ENCODE data around the gene AZU1.
"Not testable (repeated sequence)": the region's sequence is repeated elsewhere in the genome, so short reads cannot be mapped to it uniquely, and the experiment has no call there.

DNA sequence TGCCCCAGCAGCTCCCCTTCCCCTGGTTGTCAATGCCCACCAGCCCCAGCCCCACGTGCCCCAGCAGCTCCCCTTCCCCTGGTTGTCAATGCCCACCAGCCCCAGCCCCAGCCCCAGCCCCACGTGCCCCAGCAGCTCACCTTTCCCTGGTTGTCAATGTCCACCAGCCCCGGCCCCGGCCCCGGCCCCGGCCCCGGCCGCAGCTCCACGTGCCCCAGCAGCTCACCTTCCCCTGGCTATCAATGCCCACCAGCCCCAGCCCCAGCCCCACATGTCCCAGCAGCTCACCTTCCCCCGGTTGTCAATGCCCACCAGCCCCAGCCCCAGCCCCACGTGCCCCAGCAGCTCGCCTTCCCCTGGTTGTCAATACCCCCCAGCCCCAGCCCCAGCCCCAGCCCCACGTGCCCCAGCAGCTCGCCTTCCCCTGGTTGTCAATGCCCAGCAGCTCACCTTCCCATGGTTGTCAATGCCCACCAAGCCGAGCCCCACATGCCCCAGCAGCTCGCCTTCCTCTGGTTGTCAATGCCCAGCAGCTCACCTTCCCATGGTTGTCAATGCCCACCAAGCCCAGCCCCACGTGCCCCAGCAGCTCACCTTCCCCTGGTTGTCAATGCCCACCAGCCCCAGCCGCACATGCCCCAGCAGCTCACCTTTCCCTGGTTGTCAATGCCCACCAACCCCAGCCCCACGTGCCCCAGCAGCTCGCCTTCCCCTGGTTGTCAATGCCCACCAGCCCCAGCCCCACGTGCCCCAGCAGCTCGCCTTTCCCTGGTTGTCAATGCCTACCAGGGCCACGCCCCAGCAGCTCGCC, 51.3 kb downstream of the AZU1 start:
- TF ChIP-seq, protein P1, sequence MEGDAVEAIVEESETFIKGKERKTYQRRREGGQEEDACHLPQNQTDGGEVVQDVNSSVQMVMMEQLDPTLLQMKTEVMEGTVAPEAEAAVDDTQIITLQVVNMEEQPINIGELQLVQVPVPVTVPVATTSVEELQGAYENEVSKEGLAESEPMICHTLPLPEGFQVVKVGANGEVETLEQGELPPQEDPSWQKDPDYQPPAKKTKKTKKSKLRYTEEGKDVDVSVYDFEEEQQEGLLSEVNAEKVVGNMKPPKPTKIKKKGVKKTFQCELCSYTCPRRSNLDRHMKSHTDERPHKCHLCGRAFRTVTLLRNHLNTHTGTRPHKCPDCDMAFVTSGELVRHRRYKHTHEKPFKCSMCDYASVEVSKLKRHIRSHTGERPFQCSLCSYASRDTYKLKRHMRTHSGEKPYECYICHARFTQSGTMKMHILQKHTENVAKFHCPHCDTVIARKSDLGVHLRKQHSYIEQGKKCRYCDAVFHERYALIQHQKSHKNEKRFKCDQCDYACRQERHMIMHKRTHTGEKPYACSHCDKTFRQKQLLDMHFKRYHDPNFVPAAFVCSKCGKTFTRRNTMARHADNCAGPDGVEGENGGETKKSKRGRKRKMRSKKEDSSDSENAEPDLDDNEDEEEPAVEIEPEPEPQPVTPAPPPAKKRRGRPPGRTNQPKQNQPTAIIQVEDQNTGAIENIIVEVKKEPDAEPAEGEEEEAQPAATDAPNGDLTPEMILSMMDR (IDR thresholded peaks at IDR 0.05): not testable (repeated sequence)
- not testable (repeated sequence) for TF ChIP-seq EP300, POLR2AphosphoS5 (IDR thresholded peaks at IDR 0.05)

All from sigmoid colon (tissue), 4 donors.